ENCODE data around the gene TAF11L13. TPM values are rescaled to one million over a fixed set of nuclear protein-coding genes. Genes with fewer than 3 reads are reported as not detected.
"Not testable (repeated sequence)": the region's sequence is repeated elsewhere in the genome, so short reads cannot be mapped to it uniquely, and the experiment has no call there.

The TAF11L13 gene
- not detected for polyA plus RNA-seq

- H3K27me3 ChIP-seq (ENCODE audit: control insufficient read depth in 1 of 2, insufficient read depth in 2 of 2, low read length in 2 of 2); H3K27ac ChIP-seq (ENCODE audit: low read depth in 2 of 2, low read length in 1 of 2); H3K9me3 ChIP-seq (ENCODE audit: control insufficient read depth in 2 of 2, insufficient read depth in 1 of 2, low read depth in 1 of 2, low read length in 1 of 2); H3K36me3 ChIP-seq (ENCODE audit: control insufficient read depth in 2 of 2, insufficient read depth in 2 of 2, low read length in 1 of 2); H3K4me3 ChIP-seq (ENCODE audit: low read depth in 1 of 2, low read length in 2 of 2); H3K4me1 ChIP-seq (ENCODE audit: control insufficient read depth in 2 of 2, insufficient read depth in 2 of 2, low read length in 1 of 2): not testable (repeated sequence)
- 76 to 87% methylated on average over 9 of the region's 12 CpGs for WGBS, 2 donors
Measured at GRCh38 chr5:17631788-17632187, at the start of gene TAF11L13. Gene TAF11L13 (plus strand): TSS chr5:17632088.

GRCh38 chr5:17585658-17586057 is 46.2 kb upstream of the TAF11L13 start, which contains the start of gene TAF11L7:
Gene TAF11L7 (minus strand): TSS chr5:17585758.
- H3K27ac ChIP-seq (ENCODE audit: low read depth in 2 of 2, low read length in 1 of 2); H3K27me3 ChIP-seq (ENCODE audit: control insufficient read depth in 1 of 2, insufficient read depth in 2 of 2, low read length in 2 of 2): not testable (repeated sequence)
- WGBS, 2 donors: no CpG with 5 or more reads among the region's 16 CpGs

GRCh38 chr5:17590860-17591259 is 41.0 kb upstream of the TAF11L13 start, which contains the start of gene TAF11L8:
Gene TAF11L8 (minus strand): TSS chr5:17590960.
- not testable (repeated sequence) for H3K9me3 ChIP-seq (ENCODE audit: control insufficient read depth in 2 of 2, insufficient read depth in 1 of 2, low read depth in 1 of 2, low read length in 1 of 2); H3K4me3 ChIP-seq (ENCODE audit: low read depth in 1 of 2, low read length in 2 of 2); H3K4me1 ChIP-seq (ENCODE audit: control insufficient read depth in 2 of 2, insufficient read depth in 2 of 2, low read length in 1 of 2); H3K27ac ChIP-seq (ENCODE audit: low read depth in 2 of 2, low read length in 1 of 2); H3K27me3 ChIP-seq (ENCODE audit: control insufficient read depth in 1 of 2, insufficient read depth in 2 of 2, low read length in 2 of 2); H3K36me3 ChIP-seq (ENCODE audit: control insufficient read depth in 2 of 2, insufficient read depth in 2 of 2, low read length in 1 of 2)
- WGBS, 2 donors: no CpG with 5 or more reads among the region's 16 CpGs

More at GRCh38 chr5:17585658-17586057, 46.2 kb upstream of the TAF11L13 start, which contains the start of gene TAF11L7:
- H3K4me1 ChIP-seq (ENCODE audit: control insufficient read depth in 2 of 2, insufficient read depth in 2 of 2, low read length in 1 of 2); H3K36me3 ChIP-seq (ENCODE audit: control insufficient read depth in 2 of 2, insufficient read depth in 2 of 2, low read length in 1 of 2); H3K4me3 ChIP-seq (ENCODE audit: low read depth in 1 of 2, low read length in 2 of 2); H3K9me3 ChIP-seq (ENCODE audit: control insufficient read depth in 2 of 2, insufficient read depth in 1 of 2, low read depth in 1 of 2, low read length in 1 of 2): not testable (repeated sequence)

GRCh38 chr5:17594255-17594654 is 37.6 kb upstream of the TAF11L13 start, which contains the start of gene TAF11L9:
Gene TAF11L9 (minus strand): TSS chr5:17594394.
- H3K27ac ChIP-seq (ENCODE audit: low read depth in 2 of 2, low read length in 1 of 2); H3K27me3 ChIP-seq (ENCODE audit: control insufficient read depth in 1 of 2, insufficient read depth in 2 of 2, low read length in 2 of 2); H3K9me3 ChIP-seq (ENCODE audit: control insufficient read depth in 2 of 2, insufficient read depth in 1 of 2, low read depth in 1 of 2, low read length in 1 of 2); H3K4me1 ChIP-seq (ENCODE audit: control insufficient read depth in 2 of 2, insufficient read depth in 2 of 2, low read length in 1 of 2); H3K36me3 ChIP-seq (ENCODE audit: control insufficient read depth in 2 of 2, insufficient read depth in 2 of 2, low read length in 1 of 2); H3K4me3 ChIP-seq (ENCODE audit: low read depth in 1 of 2, low read length in 2 of 2): not testable (repeated sequence)
- WGBS, 2 donors: 95% methylated on average over 7 to 10 of the region's 15 CpGs

- not testable (repeated sequence) for H3K4me3 ChIP-seq (ENCODE audit: low read depth in 1 of 2, low read length in 2 of 2); H3K36me3 ChIP-seq (ENCODE audit: control insufficient read depth in 2 of 2, insufficient read depth in 2 of 2, low read length in 1 of 2); H3K4me1 ChIP-seq (ENCODE audit: control insufficient read depth in 2 of 2, insufficient read depth in 2 of 2, low read length in 1 of 2); H3K27me3 ChIP-seq (ENCODE audit: control insufficient read depth in 1 of 2, insufficient read depth in 2 of 2, low read length in 2 of 2); H3K9me3 ChIP-seq (ENCODE audit: control insufficient read depth in 2 of 2, insufficient read depth in 1 of 2, low read depth in 1 of 2, low read length in 1 of 2); H3K27ac ChIP-seq (ENCODE audit: low read depth in 2 of 2, low read length in 1 of 2)
- whole genome bisulfite sequencing, 2 donors: no CpG with 5 or more reads among the region's 15 CpGs
Measured at GRCh38 chr5:17597728-17598127, 34.2 kb upstream of the TAF11L13 start, which contains the start of gene TAF11L10. Gene TAF11L10 (minus strand): TSS chr5:17597828.

GRCh38 chr5:17603880-17604279 is 28.0 kb upstream of the TAF11L13 start, which contains the start of gene TAF11L11:
Gene TAF11L11 (plus strand): TSS chr5:17604183.
- 70 to 72% methylated on average over 6 of the region's 6 CpGs for WGBS, 2 donors
- H3K4me1 ChIP-seq (ENCODE audit: control insufficient read depth in 2 of 2, insufficient read depth in 2 of 2, low read length in 1 of 2); H3K9me3 ChIP-seq (ENCODE audit: control insufficient read depth in 2 of 2, insufficient read depth in 1 of 2, low read depth in 1 of 2, low read length in 1 of 2); H3K36me3 ChIP-seq (ENCODE audit: control insufficient read depth in 2 of 2, insufficient read depth in 2 of 2, low read length in 1 of 2); H3K27ac ChIP-seq (ENCODE audit: low read depth in 2 of 2, low read length in 1 of 2); H3K4me3 ChIP-seq (ENCODE audit: low read depth in 1 of 2, low read length in 2 of 2); H3K27me3 ChIP-seq (ENCODE audit: control insufficient read depth in 1 of 2, insufficient read depth in 2 of 2, low read length in 2 of 2): not testable (repeated sequence)

- WGBS, 2 donors: 91 to 95% methylated on average over 14 of the region's 14 CpGs
- Histone ChIP-seq H3K4me3 (ENCODE audit: low read depth in 1 of 2, low read length in 2 of 2) (no peak overlapping the region), H3K4me1 (ENCODE audit: control insufficient read depth in 2 of 2, insufficient read depth in 2 of 2, low read length in 1 of 2) (no peaks in the 10 kb centered on the region), H3K27me3 (ENCODE audit: control insufficient read depth in 1 of 2, insufficient read depth in 2 of 2, low read length in 2 of 2) (no peaks in the 10 kb centered on the region), H3K27ac (ENCODE audit: low read depth in 2 of 2, low read length in 1 of 2) (no peak overlapping the region), H3K36me3 (ENCODE audit: control insufficient read depth in 2 of 2, insufficient read depth in 2 of 2, low read length in 1 of 2) (no peaks in the 10 kb centered on the region), H3K9me3 (ENCODE audit: control insufficient read depth in 2 of 2, insufficient read depth in 1 of 2, low read depth in 1 of 2, low read length in 1 of 2) (no peaks in the 10 kb centered on the region)
Measured at GRCh38 chr5:17604951-17605350, 26.9 kb upstream of the TAF11L13 start.

GRCh38 chr5:17607461-17607860 is 24.4 kb upstream of the TAF11L13 start:
- WGBS, 2 donors: 84 to 90% methylated on average over 4 of the region's 4 CpGs
- H3K36me3 ChIP-seq (ENCODE audit: control insufficient read depth in 2 of 2, insufficient read depth in 2 of 2, low read length in 1 of 2); H3K27me3 ChIP-seq (ENCODE audit: control insufficient read depth in 1 of 2, insufficient read depth in 2 of 2, low read length in 2 of 2); H3K27ac ChIP-seq (ENCODE audit: low read depth in 2 of 2, low read length in 1 of 2); H3K4me3 ChIP-seq (ENCODE audit: low read depth in 1 of 2, low read length in 2 of 2); H3K9me3 ChIP-seq (ENCODE audit: control insufficient read depth in 2 of 2, insufficient read depth in 1 of 2, low read depth in 1 of 2, low read length in 1 of 2); H3K4me1 ChIP-seq (ENCODE audit: control insufficient read depth in 2 of 2, insufficient read depth in 2 of 2, low read length in 1 of 2): not testable (repeated sequence)

GRCh38 chr5:17610092-17610491 is 21.8 kb upstream of the TAF11L13 start, which contains the start of gene TAF11L12:
Gene TAF11L12 (plus strand): TSS chr5:17610392.
- H3K36me3 ChIP-seq (ENCODE audit: control insufficient read depth in 2 of 2, insufficient read depth in 2 of 2, low read length in 1 of 2); H3K9me3 ChIP-seq (ENCODE audit: control insufficient read depth in 2 of 2, insufficient read depth in 1 of 2, low read depth in 1 of 2, low read length in 1 of 2); H3K4me3 ChIP-seq (ENCODE audit: low read depth in 1 of 2, low read length in 2 of 2); H3K4me1 ChIP-seq (ENCODE audit: control insufficient read depth in 2 of 2, insufficient read depth in 2 of 2, low read length in 1 of 2); H3K27me3 ChIP-seq (ENCODE audit: control insufficient read depth in 1 of 2, insufficient read depth in 2 of 2, low read length in 2 of 2); H3K27ac ChIP-seq (ENCODE audit: low read depth in 2 of 2, low read length in 1 of 2): not testable (repeated sequence)
- WGBS, 2 donors: 73 to 78% methylated on average over 2 of the region's 2 CpGs

- H3K9me3 ChIP-seq (ENCODE audit: control insufficient read depth in 2 of 2, insufficient read depth in 1 of 2, low read depth in 1 of 2, low read length in 1 of 2): no peaks in the 10 kb centered on the region
- no peaks in the 10 kb centered on the region for H3K4me1 ChIP-seq (ENCODE audit: control insufficient read depth in 2 of 2, insufficient read depth in 2 of 2, low read length in 1 of 2)
- no peaks in the 10 kb centered on the region for H3K27me3 ChIP-seq (ENCODE audit: control insufficient read depth in 1 of 2, insufficient read depth in 2 of 2, low read length in 2 of 2)
- WGBS, 2 donors: 93% methylated on average over 17 of the region's 17 CpGs
- no peaks in the 10 kb centered on the region for H3K36me3 ChIP-seq (ENCODE audit: control insufficient read depth in 2 of 2, insufficient read depth in 2 of 2, low read length in 1 of 2)
- H3K4me3 ChIP-seq (ENCODE audit: low read depth in 1 of 2, low read length in 2 of 2): no peak overlapping the region
- H3K27ac ChIP-seq (ENCODE audit: low read depth in 2 of 2, low read length in 1 of 2): no peak overlapping the region
Measured at GRCh38 chr5:17614872-17615605, 16.8 kb upstream of the TAF11L13 start.

Measured in esophagus (tissue), 2 donors.